Parietal lobe (tissue), 1 donor: ENCODE data around the gene CEP72. TPM values are rescaled to one million over a fixed set of nuclear protein-coding genes. Genes with fewer than 3 reads are reported as not detected.

Experiments used
- total RNA-seq: library from RNA; depleted of rRNA; stranded (reverse); fragments of >200 nt; gene quantifications from one replicate; pipeline ENCODE4 v1.2.3, GENCODE V29; 2014

CEP72 gene
- 7.2 TPM for total RNA-seq

GRCh38 chr5:611731-612486, at the start of gene CEP72:
Gene CEP72 (plus strand): TSS chr5:612340. CDS start chr5:612362, 22 bp downstream.

GRCh38 chr5:693271-694041, 81.3 kb downstream of the CEP72 start, which contains the start of gene TPPP:
Gene TPPP (minus strand): TSS chr5:693352. CDS start chr5:678060, 15,292 bp downstream.

Other genes with a start within 250 kb of the CEP72 start
- 38.5 TPM for gene EXOC3, start 169.2 kb upstream of the CEP72 start, total RNA-seq
- gene SLC9A3, start 87.9 kb upstream of the CEP72 start, total RNA-seq: 1.6 TPM
- gene TPPP, start 81.0 kb downstream of the CEP72 start, total RNA-seq: 22.2 TPM
- 17.5 TPM for gene ZDHHC11B, start 172.4 kb downstream of the CEP72 start, total RNA-seq
- gene ZDHHC11, start 238.6 kb downstream of the CEP72 start, total RNA-seq: 27.5 TPM